GM08714 (cell line): ENCODE data around the gene MAP3K14.

Source experiments
- H3K4me3 ChIP-seq: fragments of 200-500 bp; sonication (Bioruptor generic); 2 replicates; pipeline ENCODE4 v1.5.1; 2014; ENCODE audit warnings: mild to moderate bottlenecking, low read length, inconsistent platforms
- ZNF274 ChIP-seq: IDR thresholded peaks from 2 replicates; pipeline ENCODE4 v1.6.1; 2012; ENCODE audit warnings: mild to moderate bottlenecking, low read depth, low read length

MAP3K14 gene

GRCh38 chr17:45232514-45233422, 84.1 kb downstream of the MAP3K14 start:
- TF ChIP-seq ZNF274, result no peak
- no peak overlapping the region for H3K4me3 ChIP-seq

- TF ChIP-seq ZNF274, result no peak
- H3K4me3 ChIP-seq, result no peak overlapping the region
Measured at GRCh38 chr17:45231481-45232116, 85.2 kb downstream of the MAP3K14 start.

- H3K4me3 ChIP-seq, result no peak overlapping the region
- no peak for TF ChIP-seq ZNF274
Measured at GRCh38 chr17:45230787-45231480, 85.9 kb downstream of the MAP3K14 start.

- H3K4me3 ChIP-seq, result no peak overlapping the region
- no peak for TF ChIP-seq ZNF274
Measured at GRCh38 chr17:45230410-45230786, 86.4 kb downstream of the MAP3K14 start.

- no peak overlapping the region; the same call in 1 of the 2 replicates for H3K4me3 ChIP-seq
Measured at GRCh38 chr17:45229681-45230409, 87.0 kb downstream of the MAP3K14 start.

GRCh38 chr17:45228763-45229539, 87.9 kb downstream of the MAP3K14 start:
- no peak for TF ChIP-seq ZNF274
- peak overlapping the region; percentile 13; the same call in 1 of the 2 replicates for H3K4me3 ChIP-seq

More at GRCh38 chr17:45229681-45230409, 87.0 kb downstream of the MAP3K14 start:
- no peak for TF ChIP-seq ZNF274

- no peak for TF ChIP-seq ZNF274
- H3K4me3 ChIP-seq, result peak overlapping the region; percentile 13; the same call in 1 of the 2 replicates
Measured at GRCh38 chr17:45227926-45228762, 88.7 kb downstream of the MAP3K14 start.

GRCh38 chr17:45227101-45227925, 89.5 kb downstream of the MAP3K14 start:
- peak overlapping the region; percentile 52; the same call in 1 of the 2 replicates for H3K4me3 ChIP-seq
- no peak for TF ChIP-seq ZNF274

GRCh38 chr17:45226576-45226975, 90.2 kb downstream of the MAP3K14 start:
- no peak for TF ChIP-seq ZNF274
- H3K4me3 ChIP-seq, result peak overlapping the region; percentile 52; the same call in 1 of the 2 replicates

- TF ChIP-seq ZNF274, result no peak
- peak overlapping the region; percentile 53; the same call in 1 of the 2 replicates for H3K4me3 ChIP-seq
Measured at GRCh38 chr17:45225964-45226530, 90.8 kb downstream of the MAP3K14 start.
